ENCODE results near the gene SRBD1.

The SRBD1 gene, protein sequence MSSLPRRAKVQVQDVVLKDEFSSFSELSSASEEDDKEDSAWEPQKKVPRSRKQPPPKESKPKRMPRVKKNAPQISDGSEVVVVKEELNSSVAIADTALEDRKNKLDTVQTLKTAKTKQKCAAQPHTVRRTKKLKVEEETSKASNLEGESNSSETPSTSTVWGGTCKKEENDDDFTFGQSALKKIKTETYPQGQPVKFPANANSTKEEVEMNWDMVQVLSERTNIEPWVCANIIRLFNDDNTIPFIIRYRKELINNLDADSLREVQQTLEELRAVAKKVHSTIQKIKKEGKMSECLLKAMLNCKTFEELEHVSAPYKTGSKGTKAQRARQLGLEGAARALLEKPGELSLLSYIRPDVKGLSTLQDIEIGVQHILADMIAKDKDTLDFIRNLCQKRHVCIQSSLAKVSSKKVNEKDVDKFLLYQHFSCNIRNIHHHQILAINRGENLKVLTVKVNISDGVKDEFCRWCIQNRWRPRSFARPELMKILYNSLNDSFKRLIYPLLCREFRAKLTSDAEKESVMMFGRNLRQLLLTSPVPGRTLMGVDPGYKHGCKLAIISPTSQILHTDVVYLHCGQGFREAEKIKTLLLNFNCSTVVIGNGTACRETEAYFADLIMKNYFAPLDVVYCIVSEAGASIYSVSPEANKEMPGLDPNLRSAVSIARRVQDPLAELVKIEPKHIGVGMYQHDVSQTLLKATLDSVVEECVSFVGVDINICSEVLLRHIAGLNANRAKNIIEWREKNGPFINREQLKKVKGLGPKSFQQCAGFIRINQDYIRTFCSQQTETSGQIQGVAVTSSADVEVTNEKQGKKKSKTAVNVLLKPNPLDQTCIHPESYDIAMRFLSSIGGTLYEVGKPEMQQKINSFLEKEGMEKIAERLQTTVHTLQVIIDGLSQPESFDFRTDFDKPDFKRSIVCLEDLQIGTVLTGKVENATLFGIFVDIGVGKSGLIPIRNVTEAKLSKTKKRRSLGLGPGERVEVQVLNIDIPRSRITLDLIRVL

DNA sequence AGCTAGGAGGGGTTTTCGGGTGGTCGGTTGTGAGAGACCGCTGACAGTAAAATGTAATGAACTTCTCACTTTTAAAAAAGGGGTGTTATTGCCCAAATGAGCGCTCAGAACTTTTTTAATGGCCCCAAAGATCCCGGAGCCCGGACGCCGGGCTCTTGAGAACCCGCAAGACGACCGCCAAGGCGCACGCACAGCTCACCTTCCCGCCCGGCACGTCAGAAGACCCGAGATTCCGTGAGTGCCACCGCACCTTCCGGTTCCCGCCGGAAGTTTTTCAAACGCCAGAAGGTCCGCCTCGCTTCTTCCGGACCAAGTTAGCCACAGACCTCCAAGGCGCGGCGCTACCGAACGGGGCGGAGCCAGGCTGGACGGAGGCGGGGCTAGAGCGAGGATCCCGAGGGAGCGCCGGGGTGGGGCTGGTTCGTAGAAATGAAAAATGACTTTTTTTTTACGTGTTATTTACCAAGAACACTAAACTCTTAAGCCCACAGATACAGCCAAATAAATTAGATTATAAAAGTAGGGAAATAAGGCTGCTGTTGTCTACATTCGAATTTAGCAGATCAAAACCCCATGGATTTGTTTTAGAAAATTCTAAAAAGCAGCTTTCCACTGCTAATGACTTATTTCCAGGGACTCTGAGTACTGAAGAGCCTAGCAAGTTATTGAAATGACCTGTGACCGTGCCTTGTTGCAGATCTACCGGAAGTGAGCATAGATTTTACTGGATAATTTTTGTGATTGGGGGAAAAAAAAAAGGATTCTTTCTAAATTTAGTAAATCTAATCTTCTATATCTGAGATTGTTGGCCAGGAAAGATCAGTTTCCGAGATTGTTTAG, at the start of gene SRBD1:
Gene SRBD1, minus strand, starts transcription at position 248 of the 840 bp plus-strand sequence. CDS start 5,826 bp downstream, outside the sequence.
- FAIRE-seq: peak; percentile 98

DNA sequence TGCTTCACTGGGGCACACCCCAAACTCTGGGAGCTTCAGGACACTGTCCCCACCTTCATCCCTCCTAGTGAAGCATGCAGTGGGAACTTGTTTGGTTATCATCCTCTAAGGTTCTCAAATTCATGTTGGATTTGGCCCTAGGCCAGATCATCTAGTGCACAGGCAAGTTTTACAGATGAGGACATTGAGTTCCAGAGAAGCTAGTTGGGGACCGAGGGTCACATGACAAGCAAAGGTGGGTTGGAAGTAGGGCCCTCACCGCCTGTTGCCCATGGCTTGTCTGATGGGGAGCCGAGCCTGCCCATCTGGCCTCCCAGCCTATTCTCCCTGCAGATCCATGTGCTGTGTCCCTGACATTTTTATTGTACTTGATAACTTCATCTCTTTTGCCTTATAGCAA, 43.2 kb upstream of the SRBD1 start:
- FAIRE-seq: no peak

DNA sequence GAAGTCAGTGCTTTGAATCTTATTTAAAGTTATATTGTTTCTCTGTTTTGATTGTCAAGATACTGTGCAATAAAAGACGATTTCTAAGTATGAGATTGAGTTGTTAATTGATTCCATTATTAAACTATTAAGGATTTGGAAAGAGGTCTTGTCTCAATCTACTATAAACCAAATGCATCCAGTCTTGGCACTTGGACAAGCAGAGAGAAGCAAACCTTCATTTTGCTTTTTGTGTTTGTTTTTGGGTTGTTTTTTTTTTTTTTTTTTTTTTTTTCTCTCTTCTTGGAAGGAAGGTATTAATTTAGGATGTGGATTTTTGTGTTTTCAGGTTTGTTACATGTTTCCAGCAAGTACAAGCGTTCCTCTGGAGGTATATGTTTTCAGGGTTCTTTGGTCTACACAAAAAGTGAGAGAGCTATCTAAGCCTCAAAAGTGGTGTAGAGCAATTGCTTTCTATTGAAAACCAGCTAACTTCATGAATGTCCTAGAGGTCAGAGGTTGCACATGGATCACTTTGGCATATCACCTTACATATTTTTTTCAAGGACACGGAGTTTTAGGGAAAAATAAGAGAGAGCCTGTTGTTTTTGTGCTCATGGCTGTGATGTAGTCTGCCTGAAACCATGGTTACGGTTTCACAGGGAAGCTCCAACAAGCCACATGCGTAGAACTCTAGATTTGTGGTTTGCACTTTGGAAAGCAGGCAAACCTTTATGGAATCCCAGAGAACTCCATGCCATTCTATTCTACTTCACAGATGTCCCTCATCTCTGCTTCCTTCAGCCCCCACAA, 42.3 kb upstream of the SRBD1 start:
- FAIRE-seq: no peak

DNA sequence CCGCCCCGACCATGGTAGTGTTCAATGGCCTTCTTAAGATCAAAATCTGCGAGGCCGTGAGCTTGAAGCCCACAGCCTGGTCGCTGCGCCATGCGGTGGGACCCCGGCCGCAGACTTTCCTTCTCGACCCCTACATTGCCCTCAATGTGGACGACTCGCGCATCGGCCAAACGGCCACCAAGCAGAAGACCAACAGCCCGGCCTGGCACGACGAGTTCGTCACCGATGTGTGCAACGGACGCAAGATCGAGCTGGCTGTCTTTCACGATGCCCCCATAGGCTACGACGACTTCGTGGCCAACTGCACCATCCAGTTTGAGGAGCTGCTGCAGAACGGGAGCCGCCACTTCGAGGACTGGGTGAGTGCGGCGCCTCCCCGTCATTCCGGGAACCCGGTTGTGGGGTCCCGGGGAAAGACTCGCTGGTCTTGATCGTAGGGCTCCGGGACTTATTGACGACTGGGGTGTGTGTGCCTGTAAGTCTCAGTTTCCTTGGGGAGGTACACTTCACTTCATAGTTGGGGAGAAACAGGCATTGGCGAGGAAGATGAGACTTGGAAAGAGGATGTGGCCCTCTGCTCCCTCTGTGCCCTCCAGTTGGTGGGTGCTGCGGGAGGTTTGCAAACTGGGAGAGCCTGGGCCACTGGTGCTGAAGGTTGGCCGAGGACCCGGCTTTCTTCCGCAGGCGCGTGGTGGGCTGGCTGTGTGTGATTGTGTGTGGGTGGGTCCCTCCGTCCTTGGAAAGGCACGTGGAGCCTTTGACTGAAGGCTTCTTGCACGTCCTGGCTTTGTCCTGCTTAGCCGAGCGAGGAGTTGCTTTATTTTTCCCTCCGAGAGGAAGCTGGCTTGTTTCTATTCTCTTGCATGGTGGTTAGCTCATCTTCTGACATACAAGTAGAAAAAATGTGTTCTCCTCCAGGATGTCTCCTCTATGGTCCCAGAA, 41.3 kb upstream of the SRBD1 start:
- no peak for FAIRE-seq

DNA sequence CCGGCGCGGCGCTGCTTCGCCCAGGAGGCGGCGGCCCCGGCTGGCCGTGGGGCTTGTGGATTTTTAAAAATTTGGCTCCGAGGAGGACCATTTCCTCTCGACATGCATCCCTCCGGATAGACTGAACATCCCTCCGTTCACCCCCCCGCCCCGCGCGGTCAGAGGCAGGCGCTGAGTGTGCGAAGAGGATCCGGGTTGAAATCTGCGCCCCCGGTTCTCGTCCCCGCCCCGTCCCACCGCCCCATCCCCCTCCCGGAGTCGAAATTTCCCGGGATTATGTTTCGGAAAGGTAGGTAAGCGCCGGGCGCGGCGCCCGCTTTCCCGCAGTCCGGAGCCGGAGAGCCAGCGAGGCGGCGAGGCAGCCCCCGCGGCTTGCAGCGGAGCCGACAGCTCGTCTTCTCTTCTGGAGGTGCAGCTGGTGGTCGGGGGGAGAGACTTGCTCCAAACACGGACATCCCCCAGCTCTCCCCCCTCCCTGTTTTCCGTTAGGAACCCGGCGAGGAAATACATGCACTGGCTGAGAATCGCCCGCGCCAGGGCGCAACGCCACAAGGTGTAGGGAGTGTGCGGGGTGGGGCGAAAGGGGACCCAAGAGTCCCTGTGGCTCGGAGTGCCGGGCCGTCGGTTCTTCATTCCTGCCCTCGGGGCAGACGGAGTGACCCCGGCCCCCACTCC, 40.5 kb upstream of the SRBD1 start, which contains the start of gene PRKCE:
Gene PRKCE, plus strand, starts transcription at position 261 of the 675 bp plus-strand sequence.
- no peak for FAIRE-seq

DNA sequence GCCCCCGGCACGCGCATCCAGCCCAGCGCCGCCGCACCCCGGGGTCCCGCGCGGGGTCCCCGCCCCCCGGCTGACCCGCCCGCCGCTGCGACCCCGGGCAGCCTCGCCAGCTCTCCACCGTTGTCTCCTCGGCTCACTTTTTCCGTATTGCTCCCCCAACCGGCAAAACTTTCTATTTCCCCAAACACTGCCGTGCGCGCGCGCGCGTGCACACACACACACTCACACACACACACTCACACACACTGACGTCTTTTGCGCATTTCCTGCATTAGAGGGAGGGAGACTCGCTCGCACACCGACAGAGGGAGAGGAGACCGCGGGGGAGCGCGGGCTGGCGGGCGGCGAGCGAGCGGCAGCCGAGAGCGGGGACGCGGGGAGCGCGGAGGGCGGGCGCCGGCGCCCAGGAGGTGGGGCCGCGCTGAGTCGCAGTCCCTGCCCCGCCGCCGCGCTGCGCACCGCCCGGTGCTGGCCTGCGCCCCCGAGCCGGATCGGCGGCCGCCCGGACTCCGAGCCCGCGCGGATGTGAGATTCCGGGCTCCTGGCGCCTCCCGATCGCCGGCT, 39.9 kb upstream of the SRBD1 start:
- no peak for FAIRE-seq

DNA sequence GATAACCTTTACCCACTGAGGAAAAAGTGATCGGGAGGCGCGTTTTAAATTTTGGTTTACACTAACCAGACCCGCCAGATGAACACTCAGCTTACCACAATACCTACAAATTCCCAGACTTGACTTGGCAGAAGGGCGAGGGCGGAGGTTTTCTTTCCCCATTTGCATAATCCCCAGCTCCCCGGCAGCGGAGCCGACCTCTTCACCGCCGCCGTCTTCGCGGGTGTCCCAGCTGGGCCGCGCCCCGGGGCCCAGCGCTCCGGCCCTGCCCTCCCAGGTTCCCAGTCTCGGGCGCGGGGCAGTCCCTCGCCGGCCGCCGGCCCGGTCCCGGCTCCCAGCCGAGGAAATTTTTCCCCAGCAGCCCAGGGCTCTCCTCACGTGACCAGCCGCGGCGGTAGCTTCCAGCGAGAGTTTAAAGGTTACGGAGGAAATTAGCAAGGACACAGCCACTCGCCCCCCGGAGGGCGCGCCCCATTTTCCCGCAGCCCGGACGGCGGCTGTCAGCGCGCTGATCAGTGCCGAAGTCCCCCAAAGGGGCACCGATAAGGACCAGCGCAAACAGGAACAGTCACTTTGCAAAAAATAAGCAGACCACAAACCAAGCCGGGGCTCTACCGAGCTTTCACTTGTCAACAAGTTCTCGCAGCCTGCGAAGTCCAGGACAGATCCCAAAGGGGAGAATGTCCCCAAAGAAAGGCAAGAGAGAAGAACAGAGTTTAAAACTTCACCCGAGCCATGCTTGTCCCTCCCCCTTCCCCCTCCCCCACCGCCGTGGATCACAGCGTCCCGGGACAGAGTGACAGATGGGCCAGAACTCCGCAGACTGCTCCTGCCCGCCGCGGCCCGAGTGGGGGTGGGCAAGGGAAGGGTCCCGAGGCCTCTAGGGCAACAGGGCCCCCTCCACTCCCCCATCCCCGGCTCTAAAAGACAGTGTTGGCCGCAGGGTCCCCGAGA, 39.1 kb upstream of the SRBD1 start:
- no peak for FAIRE-seq

DNA sequence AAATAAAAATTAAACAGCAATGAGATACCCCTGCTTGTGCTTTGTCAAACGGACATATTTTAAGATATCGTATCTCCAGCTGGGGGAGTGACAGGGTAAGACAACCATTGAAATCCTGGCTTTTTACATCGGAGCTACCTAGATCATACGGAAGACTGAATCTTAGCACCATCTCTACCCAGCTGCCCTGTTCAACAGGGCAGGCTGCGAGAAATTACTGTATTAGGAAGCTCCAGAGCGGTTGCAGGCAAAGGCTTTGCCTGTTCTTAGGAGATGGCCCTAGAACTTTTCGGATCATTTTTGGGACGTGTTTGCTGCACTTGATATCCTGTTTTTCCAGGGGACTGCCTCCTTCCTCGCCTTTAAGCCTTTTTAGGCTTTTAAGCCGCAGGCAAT, 38.4 kb upstream of the SRBD1 start:
- FAIRE-seq: no peak

DNA sequence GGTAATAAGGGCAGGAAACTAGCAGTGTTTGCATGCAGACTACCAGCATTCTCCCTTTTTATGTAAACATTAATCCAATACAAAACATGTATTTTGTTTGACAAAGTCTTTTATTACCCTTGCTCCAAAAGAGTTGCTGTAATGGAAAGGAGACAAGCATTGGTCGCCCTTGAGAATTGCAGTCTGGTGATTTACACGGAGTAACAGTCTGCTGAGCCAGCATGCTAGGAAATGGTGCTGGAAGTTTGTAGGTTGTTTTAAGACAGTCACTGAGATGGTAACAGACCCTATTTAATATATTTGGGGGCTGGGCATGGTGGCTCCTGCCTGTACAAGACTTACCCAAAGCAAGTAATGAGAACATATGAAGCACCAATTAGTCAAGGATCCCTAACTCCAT, 37.6 kb upstream of the SRBD1 start:
- no peak for FAIRE-seq

DNA sequence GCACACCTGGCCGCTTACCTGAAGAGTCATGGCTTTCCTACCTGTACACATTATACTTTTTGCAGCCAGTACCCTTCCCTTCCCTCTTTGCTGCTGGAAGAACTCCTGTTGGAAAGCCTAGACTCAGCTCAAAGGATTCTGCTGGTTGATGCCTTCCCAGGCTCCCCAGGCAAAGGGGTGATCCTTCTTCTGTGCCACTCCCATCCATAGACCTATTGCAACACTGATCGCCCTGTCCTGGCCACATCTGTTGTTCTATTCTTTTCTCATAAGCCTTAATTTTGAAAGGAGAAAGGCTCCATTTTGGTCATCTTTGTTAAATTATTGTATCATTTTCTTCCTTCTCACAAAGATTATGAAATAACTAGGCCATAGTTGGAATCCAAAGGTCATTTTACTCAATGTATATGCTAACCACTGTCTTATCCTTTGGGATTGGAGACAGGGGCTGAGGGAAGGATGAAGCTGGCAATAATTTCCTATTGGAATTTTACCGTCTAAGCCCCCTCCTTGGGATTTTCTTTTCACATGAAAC, 37.0 kb upstream of the SRBD1 start:
- no peak for FAIRE-seq

DNA sequence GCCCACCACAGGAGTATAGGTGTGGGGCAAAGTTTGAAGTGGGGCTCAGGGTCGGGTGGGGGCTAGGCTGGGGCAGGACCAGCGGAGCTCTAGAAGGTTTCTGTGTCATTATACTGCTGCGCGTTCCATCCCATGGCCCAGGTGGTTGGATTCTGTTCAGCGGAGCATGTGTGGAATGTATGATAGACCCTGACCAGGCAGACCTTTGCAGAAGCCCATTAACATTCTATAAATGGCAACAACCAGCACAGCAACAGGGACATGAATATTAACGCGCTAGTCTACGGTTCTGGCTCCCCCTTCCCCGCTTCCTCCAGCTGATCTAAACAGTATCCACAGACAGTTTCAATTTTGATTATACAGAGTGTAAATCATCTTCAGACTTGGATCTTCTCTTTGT, 36.3 kb upstream of the SRBD1 start:
- no peak for FAIRE-seq

DNA sequence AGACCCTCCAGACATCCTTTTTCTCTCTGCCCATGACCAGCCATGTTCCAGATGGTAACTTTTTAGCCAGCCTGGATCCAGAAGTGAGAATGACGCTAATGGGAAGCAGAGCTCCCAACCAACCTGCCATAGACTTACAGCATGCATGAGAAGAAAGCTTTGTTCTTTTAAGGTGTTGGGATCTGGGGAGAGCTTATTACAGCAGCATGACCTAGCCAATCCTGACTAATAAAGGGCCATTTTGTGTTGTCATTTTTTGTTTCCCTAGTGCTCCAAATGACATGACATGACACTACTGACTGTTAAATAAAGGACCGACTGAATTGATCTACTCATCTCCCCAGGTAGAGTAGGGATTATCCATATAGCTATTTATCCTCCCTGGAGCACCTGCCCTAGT, 35.2 kb upstream of the SRBD1 start:
- FAIRE-seq: no peak

DNA sequence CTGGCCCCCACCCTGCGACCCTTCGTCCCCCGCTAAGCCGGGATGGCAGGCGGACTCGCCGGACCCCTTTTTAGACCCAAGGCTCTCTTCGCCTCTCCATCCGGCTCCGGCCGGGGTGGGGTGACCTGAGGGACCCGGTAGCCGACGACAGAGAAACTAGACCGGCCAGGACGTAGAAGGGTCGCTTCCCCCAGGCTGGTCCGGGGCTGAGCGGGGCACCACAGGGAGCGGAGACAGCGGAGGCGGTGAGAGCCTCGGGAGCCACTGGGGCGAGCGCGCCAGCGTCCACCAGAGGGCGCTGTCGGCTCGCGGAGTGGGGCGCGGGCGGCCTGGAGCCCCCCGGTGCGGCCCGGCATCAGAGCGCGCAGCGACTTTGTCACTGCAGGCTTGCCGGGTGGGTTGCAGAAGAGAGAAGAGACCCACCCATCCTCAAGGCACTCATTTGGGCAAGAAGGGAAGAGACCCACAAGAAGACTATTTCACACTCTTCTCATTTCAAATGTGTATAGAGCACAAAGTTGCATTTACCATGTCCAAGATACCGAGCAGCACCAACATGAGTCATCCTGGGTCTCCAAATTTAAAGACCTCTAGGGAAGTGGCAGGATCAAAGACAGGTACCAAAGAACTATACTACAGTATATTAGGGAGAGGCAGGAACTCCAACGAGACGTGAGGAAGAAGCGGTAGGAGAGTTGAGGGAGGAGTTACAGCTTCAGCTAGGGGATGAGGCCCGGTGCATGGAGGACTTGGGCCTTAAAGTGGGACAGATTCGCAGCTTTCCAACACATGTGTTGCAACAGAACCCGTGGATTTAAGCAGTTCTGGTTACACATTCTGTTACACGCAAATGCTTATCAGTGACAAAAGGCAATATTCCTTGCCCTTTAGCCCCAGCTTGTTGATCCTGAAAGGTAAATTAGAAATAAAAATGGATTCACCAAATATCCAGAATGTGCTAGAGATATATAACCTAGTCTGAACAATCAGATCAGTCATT, 32.8 kb upstream of the SRBD1 start:
- no peak for FAIRE-seq

DNA sequence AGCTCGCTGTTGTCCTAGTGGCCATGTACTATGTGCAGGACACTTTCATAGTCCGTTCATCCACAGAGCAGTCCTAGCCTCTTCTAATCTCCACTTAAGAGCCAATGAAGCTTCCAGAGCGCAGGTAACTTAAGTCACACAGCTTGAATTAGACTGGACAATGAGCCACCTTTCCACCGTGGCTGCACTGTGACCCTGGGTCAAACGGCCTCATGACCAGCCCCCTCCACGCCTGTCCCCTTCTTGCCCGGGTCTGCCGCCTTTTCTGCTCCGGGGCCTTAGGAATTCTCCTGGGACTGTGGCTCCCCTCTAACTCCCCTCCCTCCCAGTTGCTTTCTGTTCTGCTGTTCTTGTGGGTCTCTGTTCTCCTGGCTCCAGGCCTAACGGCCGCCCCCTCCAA, 32.0 kb upstream of the SRBD1 start:
- FAIRE-seq: no peak

DNA sequence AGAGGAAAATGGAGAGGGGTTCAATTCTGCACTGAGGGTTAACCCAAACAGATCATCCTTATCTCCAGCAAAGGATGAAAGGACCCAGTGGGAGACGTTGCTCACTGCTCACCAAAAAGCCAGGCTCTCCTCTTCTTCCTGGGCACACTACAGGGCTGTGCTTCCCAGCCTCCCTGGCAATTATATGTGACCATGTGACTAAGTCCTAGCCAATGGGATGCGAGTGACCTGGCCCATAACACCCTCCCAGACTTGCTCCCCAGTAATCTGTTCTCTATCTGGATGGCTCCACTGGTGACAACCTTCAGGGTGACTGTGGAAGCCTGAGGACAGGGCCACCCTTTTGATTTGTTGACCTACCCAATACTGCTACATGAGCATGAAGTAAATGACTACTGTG, 29.5 kb upstream of the SRBD1 start:
- no peak for FAIRE-seq

DNA sequence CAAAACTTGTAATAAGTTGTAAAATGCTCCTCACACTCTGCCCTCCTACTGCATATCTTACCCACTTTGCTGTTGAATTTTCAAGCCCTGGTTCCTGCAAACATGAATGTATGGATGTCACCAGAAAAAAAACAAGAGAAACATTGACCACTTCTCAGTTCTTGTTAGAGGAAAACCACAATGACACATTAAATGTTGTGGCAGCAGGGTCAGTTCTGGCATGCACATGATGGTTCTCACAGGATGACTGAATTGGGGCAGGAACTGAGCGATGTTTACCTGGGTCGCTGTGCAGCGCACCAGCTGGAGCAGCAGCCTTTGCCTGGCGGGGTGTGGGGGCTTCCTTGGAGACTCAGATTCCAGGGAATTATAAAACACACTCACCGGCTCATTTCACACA, 26.4 kb upstream of the SRBD1 start:
- FAIRE-seq: no peak

DNA sequence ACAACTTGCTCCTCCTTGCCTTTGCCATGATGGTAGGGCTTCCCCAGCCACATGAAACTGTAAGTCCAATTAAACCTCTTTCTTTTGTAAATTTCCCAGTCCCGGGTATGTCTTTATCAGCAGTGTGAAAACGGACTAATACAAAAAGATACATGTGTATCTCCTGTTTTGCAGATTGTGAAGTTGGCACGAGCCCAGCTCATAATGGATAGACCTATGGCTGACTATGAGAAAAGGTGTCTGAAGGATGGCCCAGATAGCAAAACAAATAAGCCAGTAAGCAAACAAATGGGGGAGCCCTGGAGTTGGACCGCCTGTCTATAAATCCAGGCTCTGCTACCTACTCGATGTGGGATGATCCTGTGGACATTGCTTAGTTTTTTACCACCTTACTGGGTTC, 24.9 kb upstream of the SRBD1 start:
- FAIRE-seq: no peak
